NCI-H2081 treated with DMSO at 0.1 percent for 48 hours (cell line): ENCODE results near the gene PRKAB2.
"Not testable (repeated sequence)": the region's sequence is repeated elsewhere in the genome, so short reads cannot be mapped to it uniquely, and the experiment has no call there.

Source experiments
- DNase-seq: peaks from one replicate; lab custom pipeline; 2025; lab: John Stamatoyannopoulos, UW

PRKAB2 gene

DNA sequence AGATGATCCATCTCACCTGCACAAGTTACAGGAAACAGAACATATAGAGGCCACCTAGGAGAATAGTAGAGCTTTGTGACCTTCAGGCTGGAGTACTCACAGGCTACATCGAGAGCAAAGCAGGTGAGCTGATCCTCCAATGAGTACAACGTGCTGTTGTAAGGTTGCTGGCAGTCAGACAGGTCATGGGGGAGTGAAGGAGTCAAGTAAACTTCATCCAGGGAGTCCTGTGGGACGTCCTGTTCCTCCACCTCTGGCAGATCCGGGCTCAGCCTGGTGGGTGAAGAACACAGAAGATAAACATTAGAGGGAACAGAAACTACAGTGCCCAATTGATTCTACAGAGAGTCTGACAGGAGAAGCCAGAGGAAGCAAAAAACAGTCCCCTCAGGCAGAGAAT lies 62.5 kb downstream of the PRKAB2 start:
- no peak for DNase-seq

DNA sequence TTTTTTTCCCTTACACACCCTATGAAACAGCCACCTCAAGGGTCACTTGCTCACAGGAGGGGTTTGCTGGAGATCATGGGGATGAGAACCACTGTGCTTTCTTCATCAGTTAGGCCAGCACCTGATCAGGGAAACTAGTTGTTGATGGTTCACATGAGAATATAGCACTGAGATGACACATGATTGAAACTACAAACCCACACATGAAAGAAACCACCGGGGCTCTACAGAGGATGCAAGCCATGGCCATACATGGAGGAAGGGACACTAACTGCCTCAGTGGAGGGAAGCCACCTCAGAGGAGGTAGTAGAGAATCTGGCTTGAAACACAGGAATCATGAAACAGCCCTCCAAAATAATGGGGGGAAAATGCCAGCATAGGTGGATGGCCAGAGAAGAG lies 63.2 kb downstream of the PRKAB2 start:
- no peak for DNase-seq

DNA sequence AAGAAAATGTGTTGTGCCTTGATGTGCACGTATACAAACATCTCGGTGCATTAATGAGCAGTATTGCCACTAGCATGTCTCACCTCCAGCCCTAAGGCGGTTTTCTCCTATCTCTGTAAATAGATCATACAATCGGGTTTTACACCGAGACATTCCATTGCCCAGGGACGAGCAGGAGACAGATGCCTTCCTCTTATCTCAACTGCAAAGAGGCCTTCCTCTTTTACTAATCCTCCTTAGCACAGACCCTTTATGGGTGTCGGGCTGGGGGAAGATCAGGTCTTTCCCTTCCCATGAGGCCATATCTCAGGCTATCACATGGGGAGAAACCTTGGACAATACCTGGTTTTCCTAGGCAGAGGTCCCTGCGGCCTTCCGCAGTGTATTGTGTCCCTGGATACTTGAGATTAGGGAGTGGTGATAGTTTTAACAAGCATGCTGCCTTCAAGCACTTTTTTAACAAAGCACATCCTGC lies 65.8 kb downstream of the PRKAB2 start:
- DNase-seq: not testable (repeated sequence)

DNA sequence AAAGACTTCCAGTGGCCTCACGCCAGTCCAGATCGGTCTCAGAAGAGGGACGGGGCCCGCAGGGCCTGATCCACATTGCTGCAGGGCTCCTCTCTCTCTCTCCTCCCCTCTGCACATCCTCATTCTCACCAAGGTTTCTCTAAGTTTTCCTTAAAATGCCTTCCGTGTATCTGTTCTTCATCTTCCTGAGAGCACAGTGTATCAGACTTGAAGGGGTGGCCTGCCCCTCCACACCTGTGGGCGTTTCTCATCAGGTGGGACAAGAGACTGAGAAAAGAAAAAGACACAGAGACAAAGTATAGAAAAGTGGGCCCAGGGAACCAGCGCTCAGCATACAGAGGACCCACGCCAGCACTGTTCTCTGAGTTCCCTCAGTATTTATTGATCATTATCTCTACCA lies 66.4 kb downstream of the PRKAB2 start:
- DNase-seq: no peak
